Measurements from ENCODE around the gene MEG3.

DNA sequence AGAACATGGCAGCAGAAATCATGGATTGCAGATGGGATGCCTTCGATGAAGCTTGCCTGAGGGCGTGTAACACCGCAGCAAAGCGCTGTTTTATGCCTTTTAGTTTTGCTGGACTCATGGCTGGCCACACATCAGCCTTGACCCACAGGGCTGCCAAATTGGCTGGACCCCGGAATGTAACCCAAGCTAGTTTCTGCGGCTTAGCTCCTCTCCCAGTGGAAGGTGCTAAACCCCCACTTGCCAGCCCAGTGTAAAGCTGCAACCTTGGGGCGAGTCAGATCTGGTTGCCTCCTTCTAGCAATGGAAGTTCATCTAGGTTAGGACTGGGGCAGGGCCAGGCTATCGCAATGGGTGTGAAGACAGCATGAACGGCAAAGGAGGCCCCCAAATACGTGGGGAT lies 38.3 kb downstream of the MEG3 start:
- TF ChIP-seq, protein P1, sequence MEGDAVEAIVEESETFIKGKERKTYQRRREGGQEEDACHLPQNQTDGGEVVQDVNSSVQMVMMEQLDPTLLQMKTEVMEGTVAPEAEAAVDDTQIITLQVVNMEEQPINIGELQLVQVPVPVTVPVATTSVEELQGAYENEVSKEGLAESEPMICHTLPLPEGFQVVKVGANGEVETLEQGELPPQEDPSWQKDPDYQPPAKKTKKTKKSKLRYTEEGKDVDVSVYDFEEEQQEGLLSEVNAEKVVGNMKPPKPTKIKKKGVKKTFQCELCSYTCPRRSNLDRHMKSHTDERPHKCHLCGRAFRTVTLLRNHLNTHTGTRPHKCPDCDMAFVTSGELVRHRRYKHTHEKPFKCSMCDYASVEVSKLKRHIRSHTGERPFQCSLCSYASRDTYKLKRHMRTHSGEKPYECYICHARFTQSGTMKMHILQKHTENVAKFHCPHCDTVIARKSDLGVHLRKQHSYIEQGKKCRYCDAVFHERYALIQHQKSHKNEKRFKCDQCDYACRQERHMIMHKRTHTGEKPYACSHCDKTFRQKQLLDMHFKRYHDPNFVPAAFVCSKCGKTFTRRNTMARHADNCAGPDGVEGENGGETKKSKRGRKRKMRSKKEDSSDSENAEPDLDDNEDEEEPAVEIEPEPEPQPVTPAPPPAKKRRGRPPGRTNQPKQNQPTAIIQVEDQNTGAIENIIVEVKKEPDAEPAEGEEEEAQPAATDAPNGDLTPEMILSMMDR (IDR thresholded peaks at IDR 0.05; ENCODE audit: control extremely low read depth in 1 of 3, insufficient read depth in 1 of 3, low read depth in 1 of 3, low read length in 3 of 3) = no peak
- TF ChIP-seq, protein P2, sequence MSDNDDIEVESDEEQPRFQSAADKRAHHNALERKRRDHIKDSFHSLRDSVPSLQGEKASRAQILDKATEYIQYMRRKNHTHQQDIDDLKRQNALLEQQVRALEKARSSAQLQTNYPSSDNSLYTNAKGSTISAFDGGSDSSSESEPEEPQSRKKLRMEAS (IDR thresholded peaks at IDR 0.05) = no peak
- no peak for TF ChIP-seq YY1 (IDR thresholded peaks at IDR 0.05; ENCODE audit: low read depth, low read length)
- no peak for TF ChIP-seq POLR2AphosphoS5 (IDR thresholded peaks at IDR 0.05; ENCODE audit: low read depth, low read length)
- no peak for TF ChIP-seq SIRT6 (IDR thresholded peaks at IDR 0.05; ENCODE audit: low read length)
- TF ChIP-seq ZNF274 (IDR thresholded peaks at IDR 0.05; ENCODE audit: borderline replicate concordance, extremely low read depth, low read length) = no peak
- TF ChIP-seq TAF1 (IDR thresholded peaks at IDR 0.05; ENCODE audit: low read depth, low read length) = no peak
- no peak for TF ChIP-seq JUND (IDR thresholded peaks at IDR 0.05; ENCODE audit: low read length)
- TF ChIP-seq CBX5 (IDR thresholded peaks at IDR 0.05; ENCODE audit: low read depth, low read length) = no peak
- no peak for TF ChIP-seq POLR2A (IDR thresholded peaks at IDR 0.05; ENCODE audit: control extremely low read depth in 1 of 2, low read depth in 2 of 2, low read length in 2 of 2)
- TF ChIP-seq CEBPB (IDR thresholded peaks at IDR 0.05; ENCODE audit: low read depth, low read length) = no peak
- TF ChIP-seq, protein P3, sequence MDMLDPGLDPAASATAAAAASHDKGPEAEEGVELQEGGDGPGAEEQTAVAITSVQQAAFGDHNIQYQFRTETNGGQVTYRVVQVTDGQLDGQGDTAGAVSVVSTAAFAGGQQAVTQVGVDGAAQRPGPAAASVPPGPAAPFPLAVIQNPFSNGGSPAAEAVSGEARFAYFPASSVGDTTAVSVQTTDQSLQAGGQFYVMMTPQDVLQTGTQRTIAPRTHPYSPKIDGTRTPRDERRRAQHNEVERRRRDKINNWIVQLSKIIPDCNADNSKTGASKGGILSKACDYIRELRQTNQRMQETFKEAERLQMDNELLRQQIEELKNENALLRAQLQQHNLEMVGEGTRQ (IDR thresholded peaks at IDR 0.05; ENCODE audit: low read length) = no peak

All from H1 (cell line).